ENCODE data around the gene JMJD6.

DNA sequence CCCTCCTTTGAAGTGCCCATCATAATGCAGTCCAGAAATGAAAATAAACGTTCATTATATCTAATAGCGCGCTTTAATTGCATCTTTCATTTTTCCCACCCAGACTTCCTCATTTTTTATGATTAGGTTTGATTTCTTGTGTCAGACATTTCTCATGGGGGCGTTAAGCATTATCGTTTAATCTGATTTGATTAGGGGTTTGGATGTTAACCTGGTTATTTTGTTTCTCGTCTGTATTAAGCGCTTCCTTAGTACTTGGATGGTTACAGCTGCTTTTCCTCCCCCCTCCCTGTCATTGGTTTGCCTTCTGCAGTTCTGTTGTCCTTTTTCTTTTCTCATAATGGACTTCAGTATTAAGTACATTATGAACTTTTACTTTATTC lies 12.1 kb upstream of the JMJD6 start:
- no peak for TF ChIP-seq YY1 (IDR thresholded peaks at IDR 0.05; ENCODE audit: low read depth, low read length)
- TF ChIP-seq CBX8 (IDR thresholded peaks at IDR 0.05; ENCODE audit: borderline replicate concordance, low read depth, low read length), result no peak
- no peak for TF ChIP-seq JUN (IDR thresholded peaks at IDR 0.05; ENCODE audit: low read depth, low read length)
- TF ChIP-seq, protein P1, sequence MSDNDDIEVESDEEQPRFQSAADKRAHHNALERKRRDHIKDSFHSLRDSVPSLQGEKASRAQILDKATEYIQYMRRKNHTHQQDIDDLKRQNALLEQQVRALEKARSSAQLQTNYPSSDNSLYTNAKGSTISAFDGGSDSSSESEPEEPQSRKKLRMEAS (IDR thresholded peaks at IDR 0.05), result no peak
- no peak for TF ChIP-seq EP300 (IDR thresholded peaks at IDR 0.05; ENCODE audit: borderline replicate concordance in 1 of 2, low read depth in 2 of 2, low read length in 2 of 2)
- TF ChIP-seq CTCF (IDR thresholded peaks at IDR 0.05; ENCODE audit: control extremely low read depth in 1 of 3, insufficient read depth in 1 of 3, low read depth in 1 of 3, low read length in 3 of 3), result no peak
- TF ChIP-seq POLR2A (IDR thresholded peaks at IDR 0.05; ENCODE audit: control extremely low read depth in 1 of 2, low read depth in 2 of 2, low read length in 2 of 2), result no peak
- no peak for TF ChIP-seq GTF2F1 (IDR thresholded peaks at IDR 0.05; ENCODE audit: borderline replicate concordance, low read depth, low read length)
- TF ChIP-seq SIX5 (IDR thresholded peaks at IDR 0.05; ENCODE audit: low read depth, low read length), result no peak
- TF ChIP-seq POLR2AphosphoS5 (IDR thresholded peaks at IDR 0.05; ENCODE audit: low read depth, low read length), result no peak
- TF ChIP-seq, protein P2, sequence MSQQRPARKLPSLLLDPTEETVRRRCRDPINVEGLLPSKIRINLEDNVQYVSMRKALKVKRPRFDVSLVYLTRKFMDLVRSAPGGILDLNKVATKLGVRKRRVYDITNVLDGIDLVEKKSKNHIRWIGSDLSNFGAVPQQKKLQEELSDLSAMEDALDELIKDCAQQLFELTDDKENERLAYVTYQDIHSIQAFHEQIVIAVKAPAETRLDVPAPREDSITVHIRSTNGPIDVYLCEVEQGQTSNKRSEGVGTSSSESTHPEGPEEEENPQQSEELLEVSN (IDR thresholded peaks at IDR 0.05), result no peak
- TF ChIP-seq PHF8 (conservative IDR thresholded peaks at IDR 0.05; ENCODE audit: low read depth, low read length), result no peak

Measured in H1 (cell line).